Stomach smooth muscle (tissue), 2 donors: ENCODE results near the gene DBH.

Experiments
- H3K27ac ChIP-seq: one replicate; pipeline ENCODE4 v1.7.0; 2013; ENCODE audit warnings: mild to moderate bottlenecking, low read length, inconsistent platforms
- H3K27me3 ChIP-seq, 2 donors: one replicate each; pipeline ENCODE4 v1.7.0; 2013; ENCODE audit warnings: low read length in 2 of 2; ENCODE audit not compliant: insufficient read depth in 2 of 2, control insufficient read depth in 1 of 2
- H3K36me3 ChIP-seq, 2 donors: one replicate each; pipeline ENCODE4 v1.7.0; 2013; ENCODE audit warnings: low read length in 2 of 2; ENCODE audit not compliant: control insufficient read depth in 2 of 2, insufficient read depth in 2 of 2
- H3K4me1 ChIP-seq: one replicate; pipeline ENCODE4 v1.7.0; 2013; ENCODE audit warnings: low read length; ENCODE audit not compliant: control insufficient read depth, insufficient read depth
- H3K4me3 ChIP-seq, 2 donors: one replicate each; pipeline ENCODE4 v1.7.0; 2013; ENCODE audit warnings: low read length in 2 of 2
- H3K9ac ChIP-seq, 2 donors: one replicate each; pipeline ENCODE4 v1.7.0; 2013; ENCODE audit warnings: low read length in 2 of 2, mild to moderate bottlenecking in 1 of 2
- H3K9me3 ChIP-seq, 2 donors: one replicate each; pipeline ENCODE4 v1.7.0; 2013; ENCODE audit warnings: low read length in 2 of 2; ENCODE audit not compliant: control insufficient read depth in 2 of 2
- donor health status: healthy.
- donor health status: Pancreatic carcinoma.

DBH gene

DNA sequence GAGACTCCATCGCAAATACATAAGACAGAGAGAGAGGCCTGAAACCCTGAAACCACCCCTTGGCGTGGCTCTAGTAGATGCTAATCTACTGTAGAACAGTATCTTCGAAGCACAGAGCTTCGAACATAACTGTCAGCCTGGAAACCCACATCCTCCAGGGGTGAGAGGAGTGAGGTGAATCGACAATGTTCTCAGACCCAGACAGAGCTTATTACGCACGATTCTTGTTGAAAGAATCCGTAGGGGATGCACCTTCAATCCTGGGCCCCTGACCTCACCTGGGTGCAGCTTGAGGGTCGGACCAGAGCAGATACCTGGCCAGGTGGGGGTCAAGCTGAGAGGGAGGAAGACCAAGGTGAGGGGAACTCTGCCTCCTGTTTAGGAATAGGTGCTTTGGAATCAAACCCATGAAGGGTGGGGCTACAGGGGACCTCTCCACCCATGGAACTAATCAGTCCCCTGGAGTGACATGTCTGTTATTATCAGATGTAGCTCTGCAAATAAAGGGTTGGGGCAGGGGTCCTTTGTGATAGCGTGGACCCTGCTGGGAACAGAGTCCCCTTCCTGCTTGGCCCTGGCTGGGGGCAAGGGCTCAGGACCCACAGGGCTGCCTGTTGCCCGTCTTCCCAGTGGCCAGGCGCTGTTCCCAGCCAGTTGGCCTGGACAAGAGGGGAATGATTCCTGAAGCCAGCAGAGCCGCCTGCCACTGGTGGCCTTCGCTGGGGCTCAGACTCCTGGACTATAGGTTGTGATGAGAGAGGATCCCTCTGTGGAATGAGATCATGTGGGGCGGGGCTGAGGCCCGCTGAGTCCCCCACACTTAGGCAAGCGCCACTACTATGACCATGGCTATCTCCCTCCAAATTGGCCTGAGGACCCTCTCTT lies 41.2 kb downstream of the DBH start:
- Histone ChIP-seq H3K9me3 (no peaks in the 10 kb centered on the region), H3K27me3 (peaks cover 2 to 3% of the 10 kb centered on the region in 2 donors), H3K4me3 (no peak overlapping the region), H3K27ac (no peak overlapping the region), H3K9ac (no peak overlapping the region), H3K4me1 (peaks cover 12% of the 10 kb centered on the region), H3K36me3 (no peaks in the 10 kb centered on the region)

DNA sequence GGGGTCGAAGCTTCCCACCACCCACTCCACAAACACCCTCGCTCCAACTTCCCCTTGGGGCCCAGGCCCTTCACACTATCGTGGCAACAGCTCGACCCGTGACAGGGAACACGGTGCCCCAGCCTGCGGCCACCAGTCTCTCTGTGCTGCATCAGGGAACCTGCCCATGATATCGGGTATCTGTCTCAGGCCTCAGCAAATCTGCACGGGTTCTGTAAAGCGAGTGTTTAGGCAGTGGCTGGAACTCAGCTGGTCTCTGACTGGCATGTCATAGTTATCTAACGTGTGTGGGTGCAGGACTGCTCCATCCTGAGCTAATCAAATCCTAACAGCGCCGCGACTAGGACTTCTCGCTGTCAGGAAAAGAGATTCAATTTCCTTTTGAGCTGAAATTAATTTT lies 42.9 kb downstream of the DBH start:
- no peaks in the 10 kb centered on the region for H3K27me3 ChIP-seq
- H3K9ac ChIP-seq = no peak overlapping the region
- no peaks in the 10 kb centered on the region for H3K9me3 ChIP-seq
- H3K36me3 ChIP-seq = no peaks in the 10 kb centered on the region
- peaks cover 24% of the 10 kb centered on the region for H3K4me1 ChIP-seq
- H3K27ac ChIP-seq = no peak overlapping the region
- H3K4me3 ChIP-seq = no peak overlapping the region

DNA sequence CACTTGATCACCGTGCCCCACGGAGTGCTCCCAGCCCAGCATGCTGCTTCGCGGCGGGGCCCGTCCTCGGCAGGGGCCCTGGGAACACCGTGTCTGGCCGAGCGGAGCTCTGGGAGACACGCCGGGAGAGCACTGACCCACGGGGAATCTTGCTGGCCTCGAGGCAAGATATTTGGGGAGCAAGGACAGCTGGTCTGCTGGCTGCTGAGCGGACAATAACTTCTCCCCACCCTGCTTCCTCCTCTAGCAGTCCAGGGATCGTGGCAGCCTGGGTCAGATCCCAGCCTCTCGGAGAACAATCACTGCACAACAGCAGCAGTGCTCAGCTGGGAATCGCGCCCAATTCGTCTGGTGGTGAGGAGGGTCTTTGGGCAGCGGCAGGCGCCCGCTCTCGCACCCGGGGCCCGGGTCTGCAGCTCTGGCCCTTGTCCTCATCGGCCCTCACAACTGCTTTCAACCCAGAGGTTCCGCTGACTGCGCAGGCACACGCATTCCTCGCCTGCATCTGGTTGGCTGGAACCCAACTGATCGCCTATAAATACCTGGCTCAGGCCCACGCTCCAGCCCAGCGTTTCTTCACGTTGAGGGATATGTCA lies 43.4 kb downstream of the DBH start:
- peaks cover 27% of the 10 kb centered on the region for H3K4me1 ChIP-seq
- no peak overlapping the region for H3K27ac ChIP-seq
- H3K9ac ChIP-seq = no peak overlapping the region
- no peaks in the 10 kb centered on the region for H3K36me3 ChIP-seq
- H3K4me3 ChIP-seq = peak overlapping the region in 1 of 2 donors; percentile 15
- no peaks in the 10 kb centered on the region for H3K27me3 ChIP-seq
- H3K9me3 ChIP-seq = no peaks in the 10 kb centered on the region

- Histone ChIP-seq H3K27ac (no peak overlapping the region), H3K4me1 (peaks cover 27% of the 10 kb centered on the region), H3K27me3 (no peaks in the 10 kb centered on the region), H3K9me3 (no peaks in the 10 kb centered on the region), H3K36me3 (no peaks in the 10 kb centered on the region), H3K9ac (no peak overlapping the region), H3K4me3 (no peak overlapping the region)
Observed at GRCh38 chr9:133680250-133680975, 44.2 kb downstream of the DBH start.

DNA sequence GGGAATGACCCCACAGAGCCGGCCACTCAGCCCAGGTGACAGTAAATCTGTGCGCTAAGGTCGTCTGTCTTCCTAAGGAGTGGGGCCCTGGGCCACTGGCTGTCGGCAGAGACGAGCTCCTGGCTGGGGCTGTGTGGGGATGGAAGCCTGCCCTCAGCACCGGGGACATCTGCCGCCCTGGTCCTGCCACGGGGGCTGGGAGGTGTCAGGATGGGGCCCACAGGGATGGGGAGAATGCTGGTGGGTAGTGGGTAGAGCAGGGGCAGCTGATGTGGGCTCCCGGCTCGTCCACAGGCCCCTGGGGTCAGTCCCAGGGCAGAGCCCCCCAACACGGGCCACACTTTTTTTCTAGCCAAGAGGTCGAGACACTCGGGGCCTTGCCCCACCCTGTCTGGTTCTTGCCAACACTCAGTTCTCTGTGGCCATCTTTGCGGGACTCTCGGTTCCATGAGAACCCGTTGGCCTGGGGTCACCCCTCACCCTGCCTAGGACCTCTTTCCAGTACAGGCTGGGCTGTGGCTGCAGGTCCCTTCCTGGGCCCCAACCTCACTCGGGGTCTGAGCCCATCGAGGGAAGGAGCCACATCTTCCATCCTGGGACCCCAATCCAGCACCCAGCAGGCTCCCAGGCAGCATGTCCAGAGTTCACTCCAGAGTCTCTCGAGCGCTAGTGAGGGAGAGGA lies 45.0 kb downstream of the DBH start:
- H3K4me3 ChIP-seq = no peak overlapping the region
- no peaks in the 10 kb centered on the region for H3K27me3 ChIP-seq

GRCh38 chr9:133681658-133682306 lies 45.6 kb downstream of the DBH start:
- Histone ChIP-seq H3K9me3 (no peaks in the 10 kb centered on the region), H3K27ac (no peak overlapping the region), H3K9ac (no peak overlapping the region), H3K4me1 (peaks cover 27% of the 10 kb centered on the region), H3K36me3 (no peaks in the 10 kb centered on the region), H3K4me3 (no peak overlapping the region), H3K27me3 (no peaks in the 10 kb centered on the region)

More for the DNA sequence above, 45.0 kb downstream of the DBH start:
- no peak overlapping the region for H3K27ac ChIP-seq
- H3K9ac ChIP-seq = no peak overlapping the region
- no peaks in the 10 kb centered on the region for H3K9me3 ChIP-seq
- H3K4me1 ChIP-seq = peaks cover 27% of the 10 kb centered on the region
- H3K36me3 ChIP-seq = no peaks in the 10 kb centered on the region

GRCh38 chr9:133682818-133683585 lies 46.8 kb downstream of the DBH start:
- H3K4me3 ChIP-seq = no peak overlapping the region
- no peaks in the 10 kb centered on the region for H3K27me3 ChIP-seq
- H3K36me3 ChIP-seq = no peaks in the 10 kb centered on the region
- peaks cover 27% of the 10 kb centered on the region for H3K4me1 ChIP-seq
- no peak overlapping the region for H3K9ac ChIP-seq
- H3K27ac ChIP-seq = no peak overlapping the region
- H3K9me3 ChIP-seq = no peaks in the 10 kb centered on the region

- no peaks in the 10 kb centered on the region for H3K9me3 ChIP-seq
- H3K27me3 ChIP-seq = no peaks in the 10 kb centered on the region
- H3K4me3 ChIP-seq = no peak overlapping the region
- peaks cover 27% of the 10 kb centered on the region for H3K4me1 ChIP-seq
- no peak overlapping the region for H3K27ac ChIP-seq
- H3K9ac ChIP-seq = no peak overlapping the region
- H3K36me3 ChIP-seq = no peaks in the 10 kb centered on the region
Observed at GRCh38 chr9:133683586-133684120, 47.5 kb downstream of the DBH start.

- H3K9me3 ChIP-seq = no peaks in the 10 kb centered on the region
- H3K27ac ChIP-seq = no peak overlapping the region
- no peak overlapping the region for H3K9ac ChIP-seq
Observed at GRCh38 chr9:133684121-133684935, 48.2 kb downstream of the DBH start.

More at GRCh38 chr9:133684121-133684935, 48.2 kb downstream of the DBH start:
- Histone ChIP-seq H3K4me3 (no peak overlapping the region), H3K27me3 (no peaks in the 10 kb centered on the region), H3K4me1 (peaks cover 23% of the 10 kb centered on the region), H3K36me3 (no peaks in the 10 kb centered on the region)
